Fibroblast of skin of right quadriceps (primary cell): ENCODE data around the gene ILF2.

Experiments
- DNase-seq: peaks from one replicate; pipeline ENCODE4 v3.0.0-alpha.2; 2013

ILF2 gene

DNA sequence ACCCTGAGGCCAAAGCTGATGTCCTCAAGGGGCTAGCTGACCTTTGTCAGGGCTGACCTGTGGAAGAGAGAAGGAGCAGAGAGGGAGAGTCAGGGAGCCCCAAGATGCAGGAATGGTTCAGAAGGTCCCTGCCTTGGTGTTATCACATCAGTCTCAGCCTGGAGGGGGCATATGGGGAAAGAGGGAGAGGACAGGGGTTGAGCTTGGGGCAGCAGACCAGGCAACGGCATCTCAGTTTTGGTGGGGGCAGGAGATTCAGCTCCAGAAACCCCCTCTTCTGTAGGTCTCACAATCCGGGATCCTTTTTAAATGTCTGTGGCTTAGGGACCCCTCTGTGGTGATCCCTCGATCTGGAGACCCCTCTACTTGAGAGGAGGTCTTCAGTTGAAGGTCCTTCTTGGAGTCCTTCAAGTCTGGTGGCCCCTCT is 44.3 kb downstream of the ILF2 start:
- DNase-seq, result no peak

DNA sequence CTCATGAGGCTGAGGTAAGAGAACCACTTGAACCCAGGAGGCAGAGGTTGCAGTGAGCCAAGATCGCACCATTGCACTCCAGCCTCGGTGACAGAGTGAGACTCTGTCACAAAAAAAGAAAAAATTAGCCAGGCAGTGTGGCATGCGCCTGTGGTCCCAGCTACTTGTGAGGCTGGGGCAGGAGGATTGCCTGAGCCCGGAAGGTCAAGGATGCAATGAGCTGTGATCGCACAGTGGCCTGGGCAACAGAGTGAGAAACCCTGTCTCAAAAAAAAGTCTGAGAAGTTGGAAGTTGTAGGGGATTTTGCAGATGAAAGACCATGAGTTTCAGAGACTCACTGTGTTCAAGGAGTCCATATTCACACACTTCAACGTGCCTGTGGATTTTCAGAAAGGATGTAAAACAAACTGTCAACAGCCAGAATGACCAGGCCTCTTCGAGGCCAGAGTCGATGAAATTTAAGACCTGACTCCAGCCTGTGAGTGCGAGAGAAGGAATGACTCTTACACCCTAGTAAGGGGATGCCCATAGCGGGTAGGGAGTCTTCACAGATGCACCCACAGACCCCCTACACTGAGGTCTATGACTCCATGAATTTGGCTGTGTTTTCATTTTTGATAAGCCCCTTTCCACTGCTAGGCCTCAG is 45.7 kb downstream of the ILF2 start:
- no peak for DNase-seq

DNA sequence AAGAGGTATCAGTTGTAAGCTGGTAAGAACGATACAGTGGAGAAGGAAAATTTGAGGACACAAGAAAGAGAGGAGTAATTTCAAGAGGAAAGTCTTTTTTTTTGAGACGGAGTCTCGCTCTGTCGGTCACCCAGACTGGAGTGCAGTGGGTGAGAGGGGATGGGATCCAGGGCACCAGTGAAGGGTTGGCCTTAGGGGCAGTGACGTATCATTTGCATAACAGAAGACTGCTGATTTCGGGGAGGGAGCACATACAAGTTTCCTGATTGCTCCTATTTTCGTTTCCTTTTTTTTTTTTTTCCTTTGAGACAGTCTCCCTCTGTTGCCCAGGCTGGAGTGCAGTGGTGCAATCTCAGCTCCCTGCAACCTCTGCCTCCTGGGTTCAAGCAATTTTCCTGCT is 47.7 kb downstream of the ILF2 start:
- no peak for DNase-seq

DNA sequence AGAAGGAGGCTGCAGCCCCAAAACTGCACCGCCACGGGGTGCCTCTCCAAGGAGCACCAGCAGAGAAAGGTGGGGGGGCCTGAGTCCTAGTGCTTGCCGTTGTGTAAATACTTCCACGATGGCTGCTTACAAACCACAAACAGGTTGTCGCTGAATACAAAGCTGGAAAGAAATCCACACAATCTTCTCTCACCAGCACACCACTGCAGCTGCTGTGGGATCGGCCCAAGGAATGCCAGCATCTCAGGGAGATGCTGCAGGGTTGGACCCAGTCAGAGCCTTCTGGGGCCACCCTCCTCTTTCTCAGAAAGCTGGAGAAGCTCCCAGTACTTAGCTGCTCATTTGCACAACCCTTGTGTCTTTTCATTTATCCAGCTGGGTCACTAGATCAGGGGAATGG is 51.6 kb downstream of the ILF2 start:
- DNase-seq, result no peak

DNA sequence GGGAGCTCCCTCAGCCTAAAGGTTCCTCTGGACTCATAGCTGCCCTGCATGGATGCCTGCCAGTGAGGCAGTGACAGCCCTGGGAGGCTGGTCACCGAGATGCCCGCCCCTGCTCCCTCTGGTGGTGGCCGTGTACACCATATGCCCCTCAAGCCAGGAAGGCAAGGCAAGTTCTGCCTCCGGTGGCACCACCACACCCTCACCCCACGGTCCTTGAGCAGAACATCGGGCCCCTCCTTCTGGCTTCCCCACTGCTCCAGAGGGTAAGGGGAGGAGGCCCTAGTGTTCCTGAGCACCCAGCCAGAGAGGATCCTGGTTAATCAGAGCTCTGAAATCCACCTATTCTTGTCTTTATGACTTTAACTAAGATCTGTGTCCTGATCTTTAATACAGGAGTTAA is 53.1 kb downstream of the ILF2 start:
- DNase-seq, result peak; percentile 50

DNA sequence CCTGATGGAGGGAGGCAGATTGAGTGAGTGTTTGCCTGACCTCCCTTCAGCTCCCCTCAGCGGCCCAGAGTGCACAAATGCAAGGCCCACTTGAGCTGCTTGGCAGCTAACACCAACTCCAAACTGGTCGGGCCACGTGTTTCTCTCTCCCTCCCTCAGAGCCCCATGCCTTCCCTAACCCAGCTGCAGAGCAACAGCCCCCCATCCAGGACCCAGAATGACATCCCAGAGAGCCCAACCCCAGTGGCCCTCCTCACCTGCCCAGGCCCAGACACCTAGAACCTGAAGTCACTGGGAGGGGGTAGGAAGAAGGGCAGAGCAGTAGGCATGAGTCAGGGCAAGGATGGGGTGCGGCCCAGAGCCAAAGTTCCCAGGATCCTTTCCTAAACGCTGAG is 53.9 kb downstream of the ILF2 start:
- DNase-seq, result no peak

DNA sequence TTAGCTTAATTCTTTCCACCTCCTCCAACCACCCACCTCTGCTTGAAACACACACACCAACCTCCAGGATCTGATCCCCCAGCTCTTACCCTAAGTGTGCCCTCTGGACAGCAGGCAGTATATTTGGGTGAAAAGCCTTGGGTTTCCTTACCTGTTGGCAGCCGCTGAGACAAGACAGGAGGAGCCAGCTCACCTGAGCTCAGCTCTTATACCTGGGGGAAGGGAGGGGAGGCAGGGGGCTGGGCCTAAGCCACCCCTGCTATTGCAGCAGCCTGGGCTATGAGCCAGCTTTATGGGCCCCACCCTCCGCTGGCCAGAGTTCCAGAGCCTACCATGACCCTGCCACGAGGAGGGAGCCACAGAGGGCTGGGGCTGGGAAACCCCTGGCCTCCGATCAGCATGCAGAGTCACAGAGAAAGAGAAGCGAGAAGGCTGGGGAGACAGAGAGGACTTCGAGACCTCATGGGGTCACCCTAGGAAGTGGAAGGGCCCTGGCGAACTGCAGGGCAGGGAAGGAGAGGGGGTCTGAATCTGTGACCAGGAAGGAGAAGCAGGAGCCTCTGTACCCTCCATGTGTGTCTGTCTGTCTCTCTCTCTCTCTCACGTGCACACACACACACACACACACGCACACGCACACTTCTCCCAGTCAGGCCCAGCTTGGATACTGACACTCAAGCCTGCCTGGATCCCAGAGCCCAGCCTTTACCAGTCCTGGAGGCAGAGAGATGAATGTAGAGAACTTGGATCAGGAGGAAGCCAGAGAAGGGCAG is 54.5 kb downstream of the ILF2 start, which contains the start of gene S100A14:
S100A14 (minus strand) TSS at position 182 of the 773 bp plus-strand sequence. CDS start 467 bp downstream, outside the sequence.
- no peak for DNase-seq

DNA sequence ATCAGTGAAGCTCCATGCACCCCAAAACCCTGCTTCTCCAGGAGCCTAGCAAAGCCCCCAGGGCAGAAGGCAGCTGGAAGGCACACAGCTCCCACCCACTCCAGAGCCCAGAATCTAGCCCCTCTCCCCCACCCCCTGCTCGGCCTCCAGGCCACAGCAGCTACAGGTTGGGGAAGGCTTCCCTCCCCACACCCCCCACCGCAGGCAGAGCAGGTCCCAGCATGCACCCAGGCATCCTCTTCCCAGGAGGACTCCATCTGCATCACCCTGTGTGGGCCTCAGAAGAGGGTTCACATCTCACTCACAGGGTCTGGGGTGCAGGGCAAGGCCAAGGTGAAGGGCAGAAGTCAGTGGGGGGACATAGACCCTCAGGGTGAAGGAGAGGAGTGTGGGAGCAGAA is 55.4 kb downstream of the ILF2 start:
- DNase-seq, result no peak

DNA sequence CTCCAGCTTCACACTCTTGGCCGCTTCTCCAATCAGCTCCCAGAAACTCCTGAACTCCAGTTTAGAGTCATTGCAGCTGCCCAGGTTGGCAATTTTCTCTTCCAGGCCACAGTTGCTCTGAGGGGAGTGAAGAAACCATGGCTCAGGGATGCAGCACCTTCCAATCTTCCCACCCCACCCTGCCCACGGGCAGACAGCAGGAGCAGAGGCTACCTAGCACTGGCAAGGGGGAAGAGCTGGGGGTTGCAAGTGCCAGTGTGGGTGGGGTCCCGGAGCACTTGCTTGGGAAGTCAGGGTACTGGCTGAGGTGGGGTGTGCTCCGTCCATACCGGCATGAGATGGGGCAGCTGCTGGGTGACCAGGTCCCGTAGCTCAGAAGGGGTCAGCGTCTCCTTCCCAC is 55.9 kb downstream of the ILF2 start:
- DNase-seq, result no peak

DNA sequence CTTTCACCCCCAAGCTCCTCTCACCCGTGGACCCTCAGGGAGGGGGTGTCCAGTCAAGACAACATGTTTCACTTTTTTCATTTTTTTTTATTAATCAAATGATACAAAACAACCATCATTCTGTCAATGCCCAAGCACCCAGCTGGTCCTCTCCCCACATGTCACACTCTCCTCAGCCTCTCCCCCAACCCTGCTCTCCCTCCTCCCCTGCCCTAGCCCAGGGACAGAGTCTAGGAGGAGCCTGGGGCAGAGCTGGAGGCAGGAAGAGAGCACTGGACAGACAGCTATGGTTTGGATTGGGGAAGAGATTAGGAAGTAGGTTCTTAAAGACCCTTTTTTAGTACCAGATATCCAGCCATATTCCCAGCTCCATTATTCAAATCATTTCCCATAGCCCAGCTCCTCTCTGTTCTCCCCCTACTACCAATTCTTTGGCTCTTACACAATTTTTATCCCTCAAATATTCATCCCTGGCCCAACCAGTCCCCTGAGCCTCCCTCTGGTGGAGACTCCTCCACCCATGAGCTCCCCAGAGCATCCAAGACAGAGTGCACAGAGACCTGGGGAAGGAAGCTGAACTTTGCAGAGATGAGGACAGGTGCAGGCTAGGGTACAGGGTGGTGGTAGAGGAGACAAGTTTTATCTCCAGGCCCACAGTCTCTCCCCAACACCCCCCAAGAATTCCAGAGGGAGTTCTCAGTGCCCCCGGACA is 56.4 kb downstream of the ILF2 start:
- DNase-seq, result no peak

DNA sequence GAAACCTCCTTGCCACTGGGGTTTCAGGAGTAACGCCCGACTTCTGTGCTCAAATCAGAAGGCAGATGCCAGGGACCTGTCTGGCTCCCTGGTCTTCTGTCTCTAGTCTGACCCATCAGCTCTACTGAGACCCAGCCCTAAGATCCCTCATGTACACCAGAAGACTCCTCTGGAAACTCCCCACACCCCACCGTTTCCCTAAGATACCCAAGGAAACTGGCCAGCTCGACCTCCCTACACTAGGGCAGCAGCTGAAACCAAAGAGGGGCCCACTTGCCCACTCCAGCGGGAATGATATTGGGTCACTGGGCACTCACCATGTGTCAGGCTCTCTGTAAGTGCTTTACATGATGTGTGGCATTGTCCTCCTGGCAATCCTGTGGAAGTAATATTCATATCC is 57.4 kb downstream of the ILF2 start:
- DNase-seq, result no peak

DNA sequence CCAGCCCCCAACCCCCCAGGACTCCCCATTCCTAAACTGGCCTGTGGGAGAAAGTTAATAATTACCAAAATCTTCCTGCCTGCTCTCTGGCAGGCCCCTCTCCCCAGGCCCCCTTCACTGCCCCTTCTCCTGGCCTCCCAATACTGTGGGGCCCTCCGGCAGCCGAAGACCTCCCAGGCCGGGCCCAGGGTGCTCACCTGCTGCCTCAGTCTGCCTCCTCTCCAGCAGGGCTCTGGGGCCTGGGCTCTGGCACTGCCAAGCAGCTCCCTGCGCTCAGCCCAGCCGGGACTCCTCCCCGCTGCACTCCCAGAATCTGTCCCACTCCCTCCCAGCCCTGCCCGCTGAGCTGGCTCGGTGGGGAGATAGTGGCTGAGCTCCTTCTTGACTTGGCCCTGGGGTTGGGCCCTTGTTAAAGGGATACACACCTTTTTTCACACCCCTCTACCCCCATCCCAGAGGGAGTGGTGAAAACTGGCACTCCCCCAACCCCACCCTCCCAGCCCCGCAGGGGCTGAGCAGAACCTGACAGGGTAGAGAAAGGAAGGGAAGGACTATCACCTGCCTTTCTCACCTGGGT is 58.0 kb downstream of the ILF2 start, which contains the start of gene S100A16:
S100A16 (minus strand) TSS at position 383 of the 577 bp plus-strand sequence. CDS start 4,986 bp downstream, outside the sequence.
- DNase-seq, result peak; percentile 65

DNA sequence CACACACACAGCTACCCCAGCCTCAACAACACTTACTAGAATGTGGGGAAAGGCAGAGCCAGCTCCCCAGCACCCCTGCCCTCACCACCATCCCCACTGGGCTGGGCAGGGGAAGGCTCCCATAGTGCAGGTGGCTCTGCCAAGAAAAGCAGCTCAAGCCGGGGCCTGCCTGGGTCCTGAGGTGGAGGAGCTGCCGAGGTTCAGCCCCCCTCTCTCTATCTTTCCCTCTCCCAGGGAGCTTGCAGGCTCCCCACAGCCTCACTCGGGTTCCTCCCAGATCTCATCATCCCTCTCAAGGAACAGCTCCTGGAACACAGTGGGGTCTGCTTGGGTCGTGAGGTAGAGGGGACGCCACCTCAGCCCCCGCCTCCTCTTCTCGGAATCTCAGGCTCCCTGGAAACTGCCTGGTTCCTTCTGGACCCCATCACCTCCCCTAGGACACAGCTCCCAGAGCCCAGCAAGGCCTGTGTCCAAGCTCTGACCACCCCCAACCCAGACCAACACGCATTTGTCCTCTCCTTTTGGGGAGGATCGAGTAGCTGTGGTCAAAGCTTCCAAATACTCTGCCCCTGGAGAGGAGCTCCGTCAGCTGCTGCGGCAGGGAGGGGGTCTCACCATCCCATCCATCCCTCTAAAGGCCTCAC is 58.6 kb downstream of the ILF2 start:
- DNase-seq, result no peak
